ENCODE measurements around the gene HPS4. TPM values are rescaled to one million over a fixed set of nuclear protein-coding genes. Genes with fewer than 3 reads are reported as not detected.

Gene HPS4
- total and polyA plus RNA-seq, 3 donors from 2014 or later = 68.8 to 110 (median 103) TPM

DNA sequence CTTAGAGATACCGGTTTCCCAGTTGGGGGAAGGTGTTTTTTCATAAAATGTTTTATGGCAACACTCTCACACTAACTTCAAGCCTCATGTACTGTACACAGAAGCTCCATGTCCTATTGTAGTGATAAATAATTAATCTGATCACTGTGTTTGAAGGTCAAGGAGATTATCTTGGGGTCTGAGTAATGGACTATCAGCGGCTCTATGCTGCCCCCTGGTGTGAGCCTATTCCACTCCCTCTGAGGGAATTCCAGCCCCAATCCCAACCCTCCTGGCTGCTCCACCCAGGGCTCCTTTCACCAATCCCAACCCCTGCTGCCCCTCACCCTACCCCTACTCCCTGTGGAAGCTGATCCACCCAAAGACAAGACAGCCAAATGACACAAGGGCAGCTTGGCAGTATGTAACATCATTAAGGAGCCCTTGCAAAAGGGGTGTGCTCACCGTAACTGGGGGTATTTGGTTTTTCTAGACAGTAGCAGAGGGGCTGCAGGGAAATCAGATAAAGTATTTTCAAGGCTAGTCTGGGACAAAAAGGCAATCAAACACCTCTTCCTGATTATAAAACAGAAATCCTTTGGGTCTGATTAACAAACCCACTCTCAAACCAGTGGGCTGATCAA lies 22.3 kb downstream of the HPS4 start:
- DNase-seq = peak; percentile 74
- Histone ChIP-seq H3K27me3 (no peaks in the 10 kb centered on the region), H3K4me3 (no peak overlapping the region), H3K27ac (no peak overlapping the region), H3K4me1 (peaks cover 23% of the 10 kb centered on the region), H3K36me3 (ENCODE audit: low read depth, missing control alignments) (no peaks in the 10 kb centered on the region), H3K9me3 (no peaks in the 10 kb centered on the region)
- 39 to 57% methylated on average over 3 of the region's 3 CpGs for WGBS, 2 donors
- intact Hi-C loops (cut with DNase I; ENCODE audit: low total_unique reads) = no loop called here
- TF ChIP-seq POLR2A (IDR thresholded peaks at IDR 0.05) (no peak), CTCF (IDR thresholded peaks at IDR 0.05) (peak; percentile 50 to 65 (median 50))

DNA sequence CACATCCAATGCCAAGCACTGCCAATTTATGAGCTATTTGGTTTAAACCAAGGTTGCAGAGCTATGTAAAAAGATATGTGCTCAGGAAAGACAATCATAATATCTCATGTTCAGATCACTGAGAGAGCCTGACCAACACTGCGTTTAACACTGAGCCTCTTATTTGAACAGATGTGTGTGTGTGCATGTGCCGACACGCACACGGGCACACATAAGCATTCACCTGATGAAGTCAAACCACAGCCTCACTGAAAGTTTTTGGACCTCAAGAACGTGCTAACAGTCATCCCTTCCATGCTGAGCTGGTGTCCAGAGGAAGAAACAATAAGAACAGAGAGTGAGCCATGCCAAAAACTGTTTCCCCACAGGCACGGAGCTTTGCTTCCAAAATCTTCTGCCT lies 23.4 kb downstream of the HPS4 start:
- H3K9me3 ChIP-seq = no peaks in the 10 kb centered on the region
- H3K27ac ChIP-seq = no peak overlapping the region
- no peaks in the 10 kb centered on the region for H3K27me3 ChIP-seq
- H3K36me3 ChIP-seq (ENCODE audit: low read depth, missing control alignments) = no peaks in the 10 kb centered on the region
- WGBS, 2 donors = 79 to 81% methylated on average over 6 of the region's 6 CpGs
- H3K4me1 ChIP-seq = peaks cover 23% of the 10 kb centered on the region
- intact Hi-C loops (cut with DNase I; ENCODE audit: low total_unique reads) = no loop called here
- H3K4me3 ChIP-seq = no peak overlapping the region
- TF ChIP-seq POLR2A (IDR thresholded peaks at IDR 0.05) (no peak), CTCF (IDR thresholded peaks at IDR 0.05) (no peak)
- DNase-seq = no peak

- DNase-seq = no peak
- H3K27me3 ChIP-seq = no peaks in the 10 kb centered on the region
- peaks cover 11% of the 10 kb centered on the region for H3K4me1 ChIP-seq
- TF ChIP-seq POLR2A (IDR thresholded peaks at IDR 0.05) = no peak
- TF ChIP-seq CTCF (IDR thresholded peaks at IDR 0.05) = no peak
- no peak overlapping the region for H3K4me3 ChIP-seq
- WGBS, 2 donors = 94 to 98% methylated on average over 16 to 26 of the region's 26 CpGs
- H3K27ac ChIP-seq = no peak overlapping the region
- H3K9me3 ChIP-seq = no peaks in the 10 kb centered on the region
- H3K36me3 ChIP-seq (ENCODE audit: low read depth, missing control alignments) = no peaks in the 10 kb centered on the region
- intact Hi-C loops (cut with DNase I; ENCODE audit: low total_unique reads) = no loop called here
Measured at GRCh38 chr22:26457661-26458272, 25.8 kb downstream of the HPS4 start.

- no peaks in the 10 kb centered on the region for H3K9me3 ChIP-seq
- H3K27me3 ChIP-seq = no peaks in the 10 kb centered on the region
- WGBS, 2 donors = 83 to 88% methylated on average over 5 of the region's 5 CpGs
- no peak for DNase-seq
- H3K4me3 ChIP-seq = no peak overlapping the region
- no peak overlapping the region for H3K27ac ChIP-seq
- TF ChIP-seq POLR2A (IDR thresholded peaks at IDR 0.05) (no peak), CTCF (IDR thresholded peaks at IDR 0.05) (no peak)
- intact Hi-C loops (cut with DNase I; ENCODE audit: low total_unique reads) = no loop called here
- H3K36me3 ChIP-seq (ENCODE audit: low read depth, missing control alignments) = no peaks in the 10 kb centered on the region
- H3K4me1 ChIP-seq = no peaks in the 10 kb centered on the region
Measured at GRCh38 chr22:26453812-26454500, 29.6 kb downstream of the HPS4 start.
